Chondrocyte (in vitro differentiated cells): ENCODE data around the gene SMG6. TPM values are rescaled to one million over a fixed set of nuclear protein-coding genes. Genes with fewer than 3 reads are reported as not detected.
A peak's percentile ranks its signal among the peaks of the same experiment; 100 is the strongest.

ENCODE experiments used
- DNase-seq: peaks from one replicate; pipeline ENCODE4 v3.0.0; 2021; ENCODE audit warnings: mixed read lengths, low spot score
- H3K27ac Mint-ChIP-seq: one replicate; pipeline ENCODE4 v1.8.0; 2021; ENCODE audit warnings: mild to moderate bottlenecking, moderate library complexity, mixed read lengths; ENCODE audit not compliant: unreplicated experiment
- H3K27me3 Mint-ChIP-seq: 2 replicates; pipeline ENCODE4 v1.8.0; 2021; ENCODE audit warnings: low read depth, mixed read lengths
- H3K36me3 Mint-ChIP-seq: 2 replicates; pipeline ENCODE4 v1.8.0; 2021; ENCODE audit warnings: low read depth, mixed read lengths
- H3K4me1 Mint-ChIP-seq: 2 replicates; pipeline ENCODE4 v1.8.0; 2021; ENCODE audit warnings: low read depth, mild to moderate bottlenecking, mixed read lengths
- H3K4me3 Mint-ChIP-seq: one replicate; pipeline ENCODE4 v1.8.0; 2021; ENCODE audit warnings: mild to moderate bottlenecking, moderate library complexity, mixed read lengths; ENCODE audit not compliant: unreplicated experiment
- H3K9me3 Mint-ChIP-seq: 2 replicates; pipeline ENCODE4 v1.8.0; 2021; ENCODE audit warnings: low read depth, mixed read lengths
- CTCF ChIP-seq: fragments of 200-600 bp; sonication (generic); IDR thresholded peaks from 2 replicates; pipeline ENCODE4 v1.5.0; 2021; ENCODE audit warnings: antibody characterized with exemption, mild to moderate bottlenecking, moderate library complexity
- total RNA-seq: library from RNA; stranded (reverse); gene quantifications from 3 replicates; pipeline ENCODE4 v1.2.1, GENCODE V29; 2021

Gene SMG6
- total RNA-seq, 1 donor from 2014 or later = 33.6 TPM

GRCh38 chr17:2105663-2106062 lies 197.9 kb downstream of the SMG6 start:
- H3K36me3 Mint-ChIP-seq = peaks cover 8% of the 10 kb centered on the region
- H3K4me1 Mint-ChIP-seq = peaks cover 28% of the 10 kb centered on the region
- TF ChIP-seq CTCF = no peak
- H3K9me3 Mint-ChIP-seq = no peaks in the 10 kb centered on the region
- no peaks in the 10 kb centered on the region for H3K27me3 Mint-ChIP-seq
- no peak for DNase-seq
- no peak overlapping the region for H3K4me3 Mint-ChIP-seq
- H3K27ac Mint-ChIP-seq = no peak overlapping the region

- H3K27ac Mint-ChIP-seq = peak overlapping the region; percentile 1
- H3K4me1 Mint-ChIP-seq = peaks cover 28% of the 10 kb centered on the region
- H3K36me3 Mint-ChIP-seq = peaks cover 8% of the 10 kb centered on the region
- no peak overlapping the region for H3K4me3 Mint-ChIP-seq
- DNase-seq = no peak
- no peak for TF ChIP-seq CTCF
- no peaks in the 10 kb centered on the region for H3K27me3 Mint-ChIP-seq
- H3K9me3 Mint-ChIP-seq = no peaks in the 10 kb centered on the region
Measured at GRCh38 chr17:2102931-2103809, 200.4 kb downstream of the SMG6 start.

GRCh38 chr17:2101448-2102257 lies 201.9 kb downstream of the SMG6 start:
- peak; percentile 33 for DNase-seq
- TF ChIP-seq CTCF = no peak
- Mint-ChIP-seq H3K4me1 (peaks cover 15% of the 10 kb centered on the region), H3K4me3 (no peak overlapping the region), H3K27me3 (no peaks in the 10 kb centered on the region), H3K9me3 (no peaks in the 10 kb centered on the region), H3K36me3 (peaks cover 5% of the 10 kb centered on the region), H3K27ac (no peak overlapping the region)

- Mint-ChIP-seq H3K36me3 (peaks cover 1% of the 10 kb centered on the region), H3K9me3 (no peaks in the 10 kb centered on the region), H3K27me3 (no peaks in the 10 kb centered on the region), H3K4me1 (peaks cover 26% of the 10 kb centered on the region), H3K27ac (peak overlapping the region; percentile 5), H3K4me3 (no peak overlapping the region)
- TF ChIP-seq CTCF = no peak
- DNase-seq = peak; percentile 36
Measured at GRCh38 chr17:2095536-2095910, 208.1 kb downstream of the SMG6 start.

- peak; percentile 73 for TF ChIP-seq CTCF
- no peaks in the 10 kb centered on the region for H3K27me3 Mint-ChIP-seq
- no peak overlapping the region for H3K4me3 Mint-ChIP-seq
- H3K9me3 Mint-ChIP-seq = no peaks in the 10 kb centered on the region
- peaks cover 31% of the 10 kb centered on the region for H3K4me1 Mint-ChIP-seq
- peak; percentile 64 for DNase-seq
- peak overlapping the region; percentile 5 for H3K27ac Mint-ChIP-seq
- H3K36me3 Mint-ChIP-seq = peaks cover 1% of the 10 kb centered on the region
Measured at GRCh38 chr17:2094891-2095535, 208.6 kb downstream of the SMG6 start.
